Mesenteric fat pad (tissue), 1 donor: Measurements from ENCODE around the gene OR2A25. TPM values are rescaled to one million over a fixed set of nuclear protein-coding genes. Genes with fewer than 3 reads are reported as not detected.

ENCODE experiments used
- DNase-seq: peaks from one replicate; pipeline ENCODE4 v3.0.0-alpha.2; 2020; ENCODE audit warnings: low spot score
- total RNA-seq: library from RNA; stranded (reverse); fragmentation: NEBNext Ultra II Directional; extraction: Animal tissue kit (Norgen Biotek cat#: 25700); gene quantifications from one replicate; pipeline ENCODE4 v1.2.1, GENCODE V29; 2021
- donor health status: DM: yes; HTN: yes; CAD: no.

The OR2A25 gene
- total RNA-seq, 1 donor from 2014 or later = not detected

- no peak for DNase-seq
Measured at GRCh38 chr7:144069953-144070352, 342 bp downstream of the OR2A25 start.

- no peak for DNase-seq
Measured at GRCh38 chr7:144074374-144074773, 4.8 kb downstream of the OR2A25 start.

- no peak for DNase-seq
Measured at GRCh38 chr7:144085978-144086377, 16.4 kb downstream of the OR2A25 start, which contains the start of gene OR2A12. Gene OR2A12, plus strand, starts transcription at chr7:144086278. Its CDS starts 8,830 bp downstream, at chr7:144095108.

GRCh38 chr7:144086730-144087129 is 17.1 kb downstream of the OR2A25 start:
- DNase-seq = no peak

GRCh38 chr7:144087230-144087629 is 17.6 kb downstream of the OR2A25 start:
- no peak for DNase-seq

- DNase-seq = no peak
Measured at GRCh38 chr7:144090667-144091066, 21.1 kb downstream of the OR2A25 start.

- no peak for DNase-seq
Measured at GRCh38 chr7:144098776-144099175, 29.2 kb downstream of the OR2A25 start.

GRCh38 chr7:144100607-144101006 is 31.0 kb downstream of the OR2A25 start:
- no peak for DNase-seq

GRCh38 chr7:144102041-144102440 is 32.4 kb downstream of the OR2A25 start:
- DNase-seq = no peak

GRCh38 chr7:144105211-144105610 is 35.6 kb downstream of the OR2A25 start:
- DNase-seq = no peak

GRCh38 chr7:144109283-144109682 is 39.7 kb downstream of the OR2A25 start, which contains the start of gene OR2A2:
Gene OR2A2, plus strand, starts transcription at chr7:144109583. Its CDS starts 0 bp downstream, at chr7:144109583.
- no peak for DNase-seq

- no peak for DNase-seq
Measured at GRCh38 chr7:144110272-144110671, 40.7 kb downstream of the OR2A25 start.

- DNase-seq = no peak
Measured at GRCh38 chr7:144113651-144114050, 44.0 kb downstream of the OR2A25 start.

- no peak for DNase-seq
Measured at GRCh38 chr7:144118341-144118740, 48.7 kb downstream of the OR2A25 start.

- no peak for DNase-seq
Measured at GRCh38 chr7:144122876-144123275, 53.3 kb downstream of the OR2A25 start, which contains the start of gene OR2A14. Gene OR2A14, plus strand, starts transcription at chr7:144123176. Its CDS starts 5,937 bp downstream, at chr7:144129113.

Other genes starting within 250 kb of the OR2A25 start
- gene TCAF1, start 167.6 kb upstream of the OR2A25 start, total RNA-seq = 50.8 TPM
- not detected for gene OR2F2, start 134.6 kb upstream of the OR2A25 start, total RNA-seq
- not detected for gene OR2F1, start 115.0 kb upstream of the OR2A25 start, total RNA-seq
- not detected for gene OR6B1, start 69.5 kb upstream of the OR2A25 start, total RNA-seq
- not detected for gene OR2A5, start 20.9 kb upstream of the OR2A25 start, total RNA-seq
- not detected for gene OR2A12, start 16.5 kb downstream of the OR2A25 start, total RNA-seq
- not detected for gene OR2A2, start 39.8 kb downstream of the OR2A25 start, total RNA-seq
- not detected for gene OR2A14, start 53.4 kb downstream of the OR2A25 start, total RNA-seq
- 0.58 TPM for gene CTAGE4, start 113.7 kb downstream of the OR2A25 start, total RNA-seq
- 7.2 TPM for gene ARHGEF35, start 126.0 kb downstream of the OR2A25 start, total RNA-seq
- not detected for gene OR2A42, start 169.8 kb downstream of the OR2A25 start, total RNA-seq
- gene OR2A7, start 195.0 kb downstream of the OR2A25 start, total RNA-seq = 3.8 TPM
- gene CTAGE8, start 199.5 kb downstream of the OR2A25 start, total RNA-seq = 0.71 TPM
- gene OR2A1, start 242.6 kb downstream of the OR2A25 start, total RNA-seq = 0.16 TPM